IMR-90 (cell line): ENCODE results near the gene FAM217A. TPM values are rescaled to one million over a fixed set of nuclear protein-coding genes. Genes with fewer than 3 reads are reported as not detected.

Experiments used
- polyA plus RNA-seq, 3 experiments: library from polyadenylated mRNA; depleted of rRNA; stranded (reverse); fragments of >200 nt; gene quantifications; 2 replicates each; pipeline ENCODE4 v1.2.3, GENCODE V29; 2012; ENCODE audit warnings: low replicate concordance in 1 of 3
- total RNA-seq: library from RNA; depleted of rRNA; stranded (reverse); fragments of >200 nt; gene quantifications from 2 replicates; pipeline ENCODE4 v1.2.3, GENCODE V29; 2012; rRNA removed

Gene FAM217A
- total and polyA plus RNA-seq, 2 of the 4 experiments (the other 2 are of a cell fraction), result not detected

Other genes starting within 250 kb of the FAM217A start
- 3.9 and 4.1 TPM in 2 replicates for gene FAM50B, start 229.8 kb downstream of the FAM217A start, total RNA-seq
- gene FAM50B, start 229.8 kb downstream of the FAM217A start, polyA plus RNA-seq (2012; rRNA removed), result 7.4 and 8.0 TPM in 2 replicates
- gene ECI2, start 56.4 kb upstream of the FAM217A start, total RNA-seq, result 124 and 152 TPM in 2 replicates
- 51.4 and 64.1 TPM in 2 replicates for gene ECI2, start 56.4 kb upstream of the FAM217A start, polyA plus RNA-seq (2012; rRNA removed)